Ramos (cell line): ENCODE data around the gene HDAC9.

ENCODE experiments used
- in situ Hi-C: fragments of 300-500 bp; cut with MboI; formaldehyde crosslinking; loops from one replicate; pipeline ENCODE4 v1.14.3; 2022; ENCODE audit warnings: low sequenced_read_pairs; ENCODE audit not compliant: unreplicated experiment

Gene HDAC9

GRCh38 chr7:18808026-18808425 lies 312.5 kb downstream of the HDAC9 start:
- in situ Hi-C loops: no loop called here

GRCh38 chr7:18815261-18815960 lies 319.9 kb downstream of the HDAC9 start:
- in situ Hi-C loops: no loop called here

GRCh38 chr7:18820981-18821380 lies 325.4 kb downstream of the HDAC9 start:
- in situ Hi-C loops: no loop called here

GRCh38 chr7:18821554-18821953 lies 326.0 kb downstream of the HDAC9 start:
- in situ Hi-C loops: no loop called here

GRCh38 chr7:18824157-18824556 lies 328.6 kb downstream of the HDAC9 start:
- in situ Hi-C loops: no loop called here

GRCh38 chr7:18828260-18828993 lies 332.9 kb downstream of the HDAC9 start:
- in situ Hi-C loops: no loop called here

GRCh38 chr7:18828994-18829857 lies 333.7 kb downstream of the HDAC9 start:
- in situ Hi-C loops: no loop called here

- in situ Hi-C loops: no loop called here
These were observed 334.3 kb downstream of the HDAC9 start for GRCh38 chr7:18829858-18830285.

GRCh38 chr7:18831419-18831818 lies 335.9 kb downstream of the HDAC9 start:
- in situ Hi-C loops: no loop called here

- in situ Hi-C loops: no loop called here
These were observed 336.4 kb downstream of the HDAC9 start for GRCh38 chr7:18831943-18832342.

- in situ Hi-C loops: no loop called here
These were observed 339.0 kb downstream of the HDAC9 start for GRCh38 chr7:18834577-18834976.

- in situ Hi-C loops: no loop called here
These were observed 339.6 kb downstream of the HDAC9 start for GRCh38 chr7:18835001-18835690.

- in situ Hi-C loops: no loop called here
These were observed 348.4 kb downstream of the HDAC9 start for GRCh38 chr7:18843979-18844378.

- in situ Hi-C loops: no loop called here
These were observed 349.2 kb downstream of the HDAC9 start for GRCh38 chr7:18844735-18845134.

GRCh38 chr7:18845700-18846099 lies 350.2 kb downstream of the HDAC9 start:
- in situ Hi-C loops: no loop called here

- in situ Hi-C loops: no loop called here
These were observed 351.2 kb downstream of the HDAC9 start for GRCh38 chr7:18846765-18847215.

GRCh38 chr7:18849130-18849529 lies 353.6 kb downstream of the HDAC9 start:
- in situ Hi-C loops: no loop called here

GRCh38 chr7:18855796-18856195 lies 360.2 kb downstream of the HDAC9 start:
- in situ Hi-C loops: no loop called here

- in situ Hi-C loops: no loop called here
These were observed 362.7 kb downstream of the HDAC9 start for GRCh38 chr7:18858232-18858631.

- in situ Hi-C loops: no loop called here
These were observed 363.8 kb downstream of the HDAC9 start for GRCh38 chr7:18859318-18859717.
